Brain microvascular endothelial cell (primary cell): ENCODE data around the gene LRFN2.

Experiments
- DNase-seq: peaks from one replicate; pipeline ENCODE4 v3.0.0-alpha.2; 2020
- H3K27ac ChIP-seq: fragments of 250-450 bp; sonication (Bioruptor Pico); 2 replicates; pipeline ENCODE4 v1.5.1; 2020; ENCODE audit warnings: mild to moderate bottlenecking, moderate library complexity
- H3K27me3 ChIP-seq: fragments of 250-450 bp; sonication (Bioruptor Pico); replicated peaks from 2 replicates; pipeline ENCODE4 v1.5.1; 2020; ENCODE audit warnings: mild to moderate bottlenecking
- H3K36me3 ChIP-seq: fragments of 250-450 bp; sonication (Bioruptor Pico); replicated peaks from 2 replicates; pipeline ENCODE4 v1.5.1; 2020; ENCODE audit warnings: mild to moderate bottlenecking
- H3K4me3 ChIP-seq: 2 replicates; pipeline ENCODE4 v1.5.1; 2011; ENCODE audit warnings: low read depth, mild to moderate bottlenecking, control low read depth, low read length, moderate library complexity
- in situ Hi-C: cut with HindIII; loops from 2 replicates; pipeline ENCODE4 v1.10.0; 2017; ENCODE audit warnings: low sequenced_read_pairs, low pct_ligation_motif_present
- TF ChIP-seq, protein P1 (sequence below): IDR thresholded peaks from 2 replicates; pipeline ENCODE4 v1.5.1; 2011; ENCODE audit warnings: low read depth, mild to moderate bottlenecking, moderate library complexity, low read length, control low read depth, inconsistent platforms; ENCODE audit errors: missing control alignments

Gene LRFN2

DNA sequence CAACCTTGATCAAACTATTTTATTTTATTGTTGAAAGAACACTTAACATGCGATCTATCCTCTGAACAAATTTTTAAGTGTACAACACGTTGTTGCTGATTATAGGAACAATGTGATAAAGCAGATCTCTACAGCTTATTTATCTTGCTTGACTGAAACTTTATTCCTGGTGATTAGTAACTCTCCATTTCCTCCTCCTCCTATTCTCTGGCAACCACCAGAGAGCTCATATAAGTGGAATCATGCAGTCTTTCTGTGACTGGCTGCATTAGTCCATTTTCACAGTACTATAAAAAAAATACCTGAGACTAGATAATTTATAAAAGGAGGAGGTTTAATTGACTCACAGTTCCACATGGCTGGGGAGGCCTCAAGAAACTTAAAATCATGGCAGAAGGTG, 218.1 kb downstream of the LRFN2 start:
- in situ Hi-C loops, result no loop called here
- DNase-seq, result no peak
- no peak overlapping the region for H3K27ac ChIP-seq
- H3K4me3 ChIP-seq, result no peak overlapping the region
- H3K36me3 ChIP-seq, result no peaks in the 10 kb centered on the region
- TF ChIP-seq, protein P1, sequence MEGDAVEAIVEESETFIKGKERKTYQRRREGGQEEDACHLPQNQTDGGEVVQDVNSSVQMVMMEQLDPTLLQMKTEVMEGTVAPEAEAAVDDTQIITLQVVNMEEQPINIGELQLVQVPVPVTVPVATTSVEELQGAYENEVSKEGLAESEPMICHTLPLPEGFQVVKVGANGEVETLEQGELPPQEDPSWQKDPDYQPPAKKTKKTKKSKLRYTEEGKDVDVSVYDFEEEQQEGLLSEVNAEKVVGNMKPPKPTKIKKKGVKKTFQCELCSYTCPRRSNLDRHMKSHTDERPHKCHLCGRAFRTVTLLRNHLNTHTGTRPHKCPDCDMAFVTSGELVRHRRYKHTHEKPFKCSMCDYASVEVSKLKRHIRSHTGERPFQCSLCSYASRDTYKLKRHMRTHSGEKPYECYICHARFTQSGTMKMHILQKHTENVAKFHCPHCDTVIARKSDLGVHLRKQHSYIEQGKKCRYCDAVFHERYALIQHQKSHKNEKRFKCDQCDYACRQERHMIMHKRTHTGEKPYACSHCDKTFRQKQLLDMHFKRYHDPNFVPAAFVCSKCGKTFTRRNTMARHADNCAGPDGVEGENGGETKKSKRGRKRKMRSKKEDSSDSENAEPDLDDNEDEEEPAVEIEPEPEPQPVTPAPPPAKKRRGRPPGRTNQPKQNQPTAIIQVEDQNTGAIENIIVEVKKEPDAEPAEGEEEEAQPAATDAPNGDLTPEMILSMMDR, result no peak
- H3K27me3 ChIP-seq, result no peaks in the 10 kb centered on the region

DNA sequence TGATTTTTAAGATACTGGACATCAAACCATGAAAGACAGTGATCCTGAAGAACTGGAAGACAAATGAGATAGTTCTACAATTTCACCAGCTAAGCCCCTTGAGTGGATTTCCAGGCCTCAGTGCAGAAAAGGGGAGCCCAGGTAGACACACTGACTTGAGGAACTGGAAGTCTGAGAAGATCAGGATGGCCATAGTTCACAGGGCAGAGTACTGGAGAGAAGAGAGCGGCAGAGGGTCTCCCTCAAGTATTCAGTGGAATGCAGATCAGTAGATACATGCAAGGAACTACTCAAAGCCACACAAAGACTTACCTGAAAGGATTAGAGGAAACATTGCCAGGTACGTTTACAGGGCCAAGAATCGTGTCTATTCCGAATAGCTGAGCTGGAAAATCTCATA, 224.3 kb downstream of the LRFN2 start:
- no peak for DNase-seq
- Histone ChIP-seq H3K4me3 (no peak overlapping the region), H3K27ac (no peak overlapping the region), H3K27me3 (no peaks in the 10 kb centered on the region), H3K36me3 (no peaks in the 10 kb centered on the region)
- in situ Hi-C loops, result no loop called here
- TF ChIP-seq, protein P1, result no peak

DNA sequence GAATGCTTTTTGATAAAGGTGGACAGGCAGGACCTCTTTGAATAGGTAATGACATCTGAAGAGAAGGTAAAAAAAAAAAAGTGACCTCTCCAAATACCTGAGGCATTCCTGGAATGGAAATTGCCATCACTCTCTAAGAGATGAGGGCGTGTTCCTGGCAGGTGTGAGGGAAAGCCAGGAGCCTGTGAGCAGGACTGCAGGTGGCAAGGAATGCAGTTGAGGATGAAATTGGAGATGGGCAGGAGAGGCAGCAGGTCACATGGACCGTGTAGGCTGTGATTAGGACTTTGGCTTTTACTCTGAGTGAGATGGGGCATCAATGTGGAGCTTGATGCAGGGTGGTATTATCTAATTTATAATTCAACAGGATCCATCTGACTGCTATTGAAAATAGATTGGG, 227.4 kb downstream of the LRFN2 start:
- Histone ChIP-seq H3K27me3 (no peaks in the 10 kb centered on the region), H3K27ac (no peak overlapping the region), H3K4me3 (no peak overlapping the region), H3K36me3 (no peaks in the 10 kb centered on the region)
- TF ChIP-seq, protein P1, result no peak
- DNase-seq, result no peak
- in situ Hi-C loops, result no loop called here

DNA sequence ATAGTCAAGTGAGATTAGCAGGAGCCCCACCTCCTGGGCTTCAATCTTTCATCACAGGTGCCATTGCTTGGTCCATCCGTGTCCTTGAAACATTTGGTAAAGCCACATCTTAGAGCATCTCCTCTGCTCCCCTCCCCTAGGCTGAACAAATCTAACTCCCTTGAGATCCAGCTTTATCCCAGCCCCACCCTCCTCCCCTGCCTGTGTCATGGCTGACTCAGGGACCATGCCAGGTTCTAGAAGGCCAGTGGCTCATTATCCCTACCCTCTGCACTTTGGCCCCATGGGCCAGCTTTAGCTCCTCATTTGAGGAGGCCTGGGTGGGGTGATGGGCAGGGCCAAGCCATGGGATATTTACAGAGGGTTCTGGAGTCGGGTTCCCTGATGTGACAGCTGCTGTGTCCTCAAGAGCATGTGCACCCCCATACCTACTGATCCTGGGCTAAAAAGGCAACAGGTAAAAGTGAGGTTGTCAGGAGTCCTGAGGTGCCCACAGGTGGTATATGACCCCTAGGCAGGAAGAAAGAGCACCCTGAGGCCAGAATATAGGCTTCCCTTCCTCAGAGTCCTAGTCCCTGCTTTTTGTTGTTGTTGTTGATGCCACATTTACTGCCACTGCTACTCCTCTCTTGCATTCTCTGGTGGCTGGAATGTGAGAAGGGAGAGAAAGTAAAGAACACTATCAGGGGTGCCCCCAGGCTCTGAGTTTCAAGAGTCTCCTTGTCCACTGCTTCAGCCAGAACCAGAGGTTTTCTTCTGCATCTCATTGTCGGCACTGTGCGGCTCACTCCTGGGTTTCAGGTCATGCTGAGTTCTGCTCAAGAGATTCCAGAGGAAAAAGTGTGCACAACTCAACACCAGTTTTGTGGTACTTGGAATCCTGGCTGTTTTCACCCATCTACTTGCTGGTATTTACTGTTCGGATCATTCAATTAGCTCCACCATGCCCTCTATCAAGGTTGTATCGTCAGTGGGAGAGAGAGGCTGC, 228.4 kb downstream of the LRFN2 start:
- Histone ChIP-seq H3K36me3 (no peaks in the 10 kb centered on the region), H3K27ac (no peak overlapping the region), H3K4me3 (no peak overlapping the region), H3K27me3 (no peaks in the 10 kb centered on the region)
- in situ Hi-C loops, result no loop called here
- TF ChIP-seq, protein P1, result no peak
- no peak for DNase-seq

DNA sequence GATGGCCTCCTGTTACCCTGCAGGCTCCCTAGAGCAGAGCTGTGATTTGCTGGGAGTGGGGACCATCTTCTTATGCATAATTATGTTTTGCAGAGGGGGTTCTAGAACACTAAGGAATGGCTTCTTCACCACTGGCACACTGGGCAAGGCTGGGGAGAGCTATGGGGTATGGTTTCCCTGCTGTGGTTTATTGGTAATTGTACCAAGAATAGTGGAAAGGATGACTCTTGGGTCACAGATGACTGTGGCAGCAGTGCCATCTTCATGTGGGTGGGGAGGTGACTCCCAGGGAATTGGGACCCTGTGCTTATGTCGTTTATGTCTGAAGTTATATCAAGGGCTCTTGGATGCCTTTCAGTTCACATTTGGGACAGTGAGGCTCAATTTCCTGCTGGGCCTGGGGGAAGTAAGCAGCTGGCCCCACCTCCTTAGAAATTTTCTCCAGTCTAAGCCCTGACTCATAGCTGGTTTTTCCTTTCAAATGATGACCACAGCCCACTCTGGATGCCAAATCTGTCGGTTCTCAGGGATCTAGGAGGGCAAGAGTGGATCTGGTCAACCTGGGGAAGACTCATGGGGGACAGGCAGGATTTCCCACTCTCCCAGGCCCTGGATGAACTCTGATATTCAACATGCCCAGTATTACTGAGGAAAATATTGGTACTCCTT, 230.8 kb downstream of the LRFN2 start:
- no peak overlapping the region for H3K4me3 ChIP-seq
- peak; percentile 23 for DNase-seq
- no peak overlapping the region for H3K27ac ChIP-seq
- TF ChIP-seq, protein P1, result no peak
- in situ Hi-C loops, result no loop called here
- H3K36me3 ChIP-seq, result no peaks in the 10 kb centered on the region
- no peaks in the 10 kb centered on the region for H3K27me3 ChIP-seq
